ENCODE data around the gene FSIP1.

FSIP1 gene

DNA sequence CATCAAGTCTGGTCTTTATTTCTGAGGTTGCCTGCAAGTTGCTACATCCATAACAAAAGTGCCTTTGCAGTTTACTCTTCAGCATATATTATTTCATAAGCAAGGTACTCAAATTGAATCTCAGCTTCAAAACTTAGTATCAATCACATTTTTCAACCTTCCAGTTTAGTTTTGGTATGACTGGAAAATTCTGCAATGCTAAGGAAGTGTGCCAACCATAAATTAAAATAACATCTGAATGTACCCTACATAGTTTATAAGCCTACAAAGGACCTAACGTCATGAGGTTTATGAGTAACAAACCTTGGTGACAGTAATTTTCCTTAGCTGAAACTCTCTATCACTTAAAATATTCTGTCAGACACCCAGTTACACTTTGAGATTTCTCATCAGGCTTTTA, 138.9 kb downstream of the FSIP1 start:
- no peak for DNase-seq

DNA sequence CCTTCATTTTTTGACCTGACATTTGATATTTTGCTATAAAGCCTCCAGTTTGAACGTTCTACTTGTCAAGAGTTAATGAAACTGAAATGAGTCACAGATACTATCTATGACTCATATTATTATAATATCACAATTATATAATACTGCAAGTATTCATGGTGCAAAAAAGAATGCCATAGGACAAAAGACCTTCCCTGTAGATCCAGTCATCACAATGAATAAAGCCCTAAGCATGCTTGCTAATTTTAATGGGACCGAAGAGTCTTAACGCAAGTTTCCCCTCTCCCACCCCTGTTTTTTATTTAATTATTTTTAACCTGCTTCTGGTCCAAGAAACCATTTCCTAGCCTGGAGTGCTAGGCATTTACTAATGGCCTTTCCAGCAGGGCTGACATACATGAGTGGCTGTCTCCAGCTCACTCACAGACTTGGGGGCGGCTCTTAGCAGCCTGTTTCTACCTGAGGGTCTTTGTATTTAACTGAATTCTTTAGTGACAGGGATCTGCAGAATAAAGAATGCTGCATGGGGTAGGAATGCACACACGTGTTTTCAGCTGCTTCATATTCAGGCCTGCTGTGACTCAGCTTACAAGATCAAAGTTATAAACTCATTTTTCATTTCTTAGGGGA, 140.5 kb downstream of the FSIP1 start:
- DNase-seq = no peak

DNA sequence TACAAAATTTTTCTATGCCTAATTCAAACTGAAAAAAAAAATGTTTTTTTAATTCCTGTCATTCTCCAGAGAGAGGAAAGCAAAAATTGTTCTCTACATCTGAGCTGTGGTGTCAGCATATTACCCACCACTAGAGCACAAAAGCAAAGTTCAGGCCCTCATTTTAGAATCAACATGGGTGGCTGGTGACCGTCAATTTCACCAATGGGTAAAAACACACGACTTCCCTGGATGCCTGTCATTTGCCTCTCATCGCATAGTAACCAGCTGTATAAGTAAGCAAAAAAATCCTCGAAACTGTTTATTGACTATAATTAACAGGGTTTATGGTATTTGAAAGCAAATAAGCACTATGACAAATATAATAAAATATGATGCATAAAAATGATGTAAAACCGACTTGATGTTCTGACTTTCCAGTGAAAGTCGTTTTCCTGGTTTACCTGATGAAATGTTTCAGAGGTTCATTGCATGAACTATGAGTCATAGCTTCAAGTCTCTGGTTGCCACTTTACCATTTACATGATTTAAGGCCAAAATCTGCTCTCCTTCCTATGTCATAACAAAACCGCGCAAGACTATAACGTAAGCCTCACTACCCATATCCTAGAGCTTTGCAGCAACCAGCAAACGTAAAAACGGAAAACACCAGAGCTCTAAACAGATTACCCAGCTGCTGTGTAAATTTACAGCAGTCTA, 141.3 kb downstream of the FSIP1 start:
- no peak for DNase-seq

DNA sequence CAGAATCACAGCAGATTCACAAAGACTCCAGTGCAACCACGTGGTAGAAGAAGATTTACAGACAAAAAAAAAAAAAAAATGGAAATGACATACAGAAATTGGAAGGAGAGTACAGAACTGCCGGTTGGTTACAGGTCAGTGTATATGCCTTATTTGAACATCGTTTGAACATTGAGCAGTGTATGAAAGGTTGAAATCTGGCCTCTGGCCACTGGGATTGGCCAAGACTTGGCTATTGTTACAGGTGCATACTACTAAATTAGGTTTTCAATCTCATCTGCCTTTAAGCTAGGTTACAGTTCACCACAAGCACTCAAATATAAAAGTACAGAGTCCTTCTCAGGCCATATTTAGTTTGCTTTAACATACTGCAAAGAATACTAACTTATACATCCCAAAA, 142.0 kb downstream of the FSIP1 start:
- DNase-seq = no peak

DNA sequence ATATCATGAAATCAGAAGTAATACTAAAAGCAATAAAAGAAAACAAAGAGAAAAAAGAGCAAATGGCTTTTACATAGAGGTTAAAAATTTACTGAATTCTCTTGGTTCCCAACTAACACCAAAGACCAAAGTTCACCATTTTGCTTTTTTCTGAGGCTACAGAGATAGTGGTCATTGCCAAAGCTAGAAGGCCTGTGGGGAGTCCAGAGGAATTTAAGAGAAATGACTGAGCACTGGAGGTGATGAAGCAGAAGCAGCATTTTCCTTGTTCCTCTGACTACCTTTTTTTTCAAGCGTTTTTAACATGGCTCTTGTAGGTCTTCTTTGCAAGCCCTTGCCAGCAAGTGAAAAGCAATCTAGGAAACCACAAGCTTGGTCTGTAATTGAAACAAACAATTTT, 143.6 kb downstream of the FSIP1 start:
- no peak for DNase-seq

DNA sequence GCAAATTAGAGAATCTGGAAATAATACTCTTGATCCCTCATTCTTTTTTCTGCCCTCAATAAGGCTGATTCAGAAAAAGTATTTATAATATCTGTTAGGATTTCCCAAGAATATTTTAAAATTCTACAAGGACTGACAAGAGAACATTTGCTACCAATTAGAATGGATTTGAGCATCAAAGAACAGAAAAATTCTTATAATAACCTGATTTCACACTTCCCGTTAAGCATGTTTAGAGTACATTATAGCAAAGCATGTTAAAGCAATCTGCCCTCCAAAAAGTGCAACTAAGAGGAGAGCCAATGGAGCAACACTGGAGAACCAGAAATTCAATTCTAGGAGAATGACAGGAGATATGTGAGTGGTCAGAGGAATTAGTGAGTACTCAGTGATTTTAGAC, 144.6 kb downstream of the FSIP1 start:
- no peak for DNase-seq

DNA sequence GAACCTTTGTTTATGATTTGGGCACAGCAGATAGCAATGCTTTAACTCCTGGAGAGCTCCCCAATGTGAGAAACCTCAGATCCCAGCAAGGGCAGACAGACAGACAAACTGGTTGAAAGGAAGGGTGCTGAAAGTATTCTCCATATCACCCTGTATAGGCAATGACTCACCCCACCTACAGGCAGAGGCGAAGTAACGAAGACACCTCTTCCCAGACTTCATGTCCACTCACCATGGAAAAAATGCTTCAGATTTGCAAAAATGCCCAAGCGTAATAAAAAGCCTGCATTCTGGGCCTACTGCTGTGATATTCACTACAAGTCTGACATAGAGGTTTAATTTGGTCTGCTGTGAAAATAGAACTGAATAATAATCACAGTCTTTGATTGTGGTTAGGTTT, 151.3 kb downstream of the FSIP1 start:
- DNase-seq = no peak

DNA sequence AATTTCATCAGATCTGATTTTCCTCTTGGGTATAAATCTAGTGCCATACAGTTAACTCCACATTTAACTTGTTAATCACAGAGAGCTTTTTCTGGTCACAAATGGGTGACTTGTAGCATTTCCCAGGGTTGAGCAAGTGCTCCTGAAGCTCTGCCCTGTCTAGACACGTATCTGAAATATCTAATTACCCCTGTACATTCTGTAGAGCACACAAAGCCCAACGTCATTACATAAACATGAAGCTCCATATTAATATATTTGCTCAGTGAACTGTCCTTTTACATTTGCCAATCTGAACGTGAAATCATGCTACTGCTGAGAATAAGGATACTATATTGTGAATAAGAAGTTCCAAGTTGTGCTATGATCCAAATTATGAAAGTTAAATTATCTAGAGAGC, 152.7 kb downstream of the FSIP1 start:
- DNase-seq = no peak

DNA sequence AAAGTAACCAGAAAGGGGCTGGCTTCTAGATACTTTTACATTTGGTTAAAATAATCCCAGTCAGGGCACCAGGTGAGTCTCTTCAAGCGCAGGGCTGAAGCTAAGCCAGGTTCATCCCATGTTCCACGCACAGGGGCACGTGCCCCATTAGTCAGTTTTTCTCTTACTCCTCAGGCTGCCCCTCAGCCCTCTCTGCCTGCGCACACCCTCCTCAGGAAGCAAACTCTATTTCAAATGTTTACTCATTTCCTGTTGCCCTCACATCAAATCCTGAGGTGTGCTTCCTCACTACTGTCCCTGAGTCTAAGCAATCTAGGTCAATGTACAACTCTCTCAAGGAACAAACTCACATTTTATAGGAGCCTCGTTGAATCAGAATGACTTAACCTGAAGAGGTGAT, 153.3 kb downstream of the FSIP1 start:
- DNase-seq = no peak

DNA sequence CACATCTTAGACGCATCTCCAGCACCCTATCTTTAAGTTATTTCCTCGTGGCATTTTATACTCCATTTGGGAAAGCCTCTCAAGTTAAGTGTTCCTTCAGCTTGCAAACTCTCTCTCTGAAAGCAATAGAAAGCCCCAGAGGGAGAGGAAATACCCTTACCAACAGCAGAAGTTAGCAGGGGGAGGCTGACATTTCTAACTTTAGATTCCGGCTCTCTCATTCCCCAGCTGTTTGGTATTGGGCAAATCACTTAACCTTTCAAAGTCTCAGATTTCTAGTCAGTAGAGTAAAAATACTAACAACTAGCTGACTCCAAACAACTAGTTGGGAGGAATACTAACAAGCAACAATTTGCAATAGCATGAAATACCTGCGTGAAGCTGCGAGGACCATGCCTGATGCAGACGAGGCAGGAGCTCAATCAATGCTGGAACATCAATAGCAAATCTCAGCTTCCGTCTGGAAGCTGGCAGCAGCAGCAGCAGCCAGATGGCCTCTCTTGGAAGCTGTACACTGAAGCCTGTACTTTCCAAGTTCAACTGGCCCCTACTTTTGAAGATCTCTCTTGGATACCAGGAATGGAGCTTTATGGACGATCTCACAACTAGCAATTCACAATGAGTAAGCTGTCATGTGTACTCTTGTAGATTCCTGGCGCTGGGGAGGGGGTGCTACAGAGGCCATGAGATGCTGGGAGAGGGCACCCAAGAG, 153.9 kb downstream of the FSIP1 start:
- no peak for DNase-seq

DNA sequence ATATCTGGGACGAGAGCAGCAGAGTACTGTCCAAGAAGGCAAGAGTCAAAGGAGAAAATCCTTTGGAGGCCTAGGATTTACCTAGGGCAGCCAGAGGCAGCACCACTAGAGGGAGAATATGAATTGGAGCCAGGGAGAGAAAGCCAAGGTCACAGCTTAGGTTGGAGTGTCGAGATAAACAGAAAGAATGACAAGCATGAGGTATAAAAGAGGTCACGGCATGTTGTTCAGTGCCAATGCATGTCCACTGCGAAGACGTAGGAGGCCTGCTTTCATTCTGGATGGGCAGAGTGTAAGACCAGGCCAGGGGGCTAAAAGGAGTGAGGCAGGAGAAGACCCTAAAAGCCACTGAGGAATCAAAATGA, 154.5 kb downstream of the FSIP1 start:
- no peak for DNase-seq

DNA sequence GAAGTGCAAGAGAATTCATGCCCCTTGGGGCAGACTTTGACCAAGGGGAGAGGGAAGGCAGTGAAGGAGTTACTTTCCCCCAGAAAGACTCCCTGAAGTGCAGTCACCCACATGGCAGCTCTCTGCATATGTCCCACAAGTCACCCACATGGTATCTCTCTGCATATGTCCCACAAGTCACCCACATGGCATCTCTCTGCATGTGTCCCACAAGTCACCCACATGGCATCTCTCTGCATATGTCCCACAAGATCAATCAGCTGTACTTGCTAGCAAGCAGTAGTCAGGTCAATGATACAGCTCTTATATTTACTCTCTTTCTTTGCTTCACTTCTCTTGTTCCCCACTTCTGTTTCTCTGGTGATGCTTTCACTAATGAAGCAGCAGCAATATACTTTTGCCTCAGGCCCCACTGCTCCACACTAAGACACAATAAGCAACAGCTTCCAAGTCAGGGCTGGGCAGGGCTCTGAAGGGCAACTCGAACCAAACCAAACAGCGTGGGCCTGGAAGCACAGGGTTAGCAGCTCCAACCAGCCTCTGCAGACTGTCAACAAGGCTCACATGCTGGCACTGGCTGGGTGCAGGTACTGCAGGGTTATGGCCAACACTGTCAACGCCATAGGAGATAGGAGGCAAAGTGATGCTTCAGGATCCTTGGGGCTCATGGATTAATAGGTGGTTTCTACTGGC, 155.0 kb downstream of the FSIP1 start:
- DNase-seq = no peak

DNA sequence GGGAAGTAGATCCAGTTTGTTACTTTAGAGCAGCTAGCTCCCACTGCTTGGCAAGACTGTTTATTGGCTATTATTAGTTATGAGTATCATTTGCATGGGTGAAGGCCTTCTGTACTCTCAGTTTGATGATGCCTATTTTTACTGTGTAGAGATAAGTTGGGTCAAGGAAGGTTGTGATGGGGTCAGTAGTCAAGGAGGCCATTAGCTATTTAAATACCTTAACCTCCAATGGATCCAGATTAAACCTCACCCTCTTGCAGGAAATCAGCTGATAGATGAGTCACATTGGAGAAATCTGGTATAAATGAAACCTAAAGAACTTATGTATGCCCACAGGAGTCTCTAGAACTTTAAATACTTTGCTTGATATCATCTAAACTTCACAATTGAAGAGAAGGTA, 156.8 kb downstream of the FSIP1 start:
- DNase-seq = no peak

DNA sequence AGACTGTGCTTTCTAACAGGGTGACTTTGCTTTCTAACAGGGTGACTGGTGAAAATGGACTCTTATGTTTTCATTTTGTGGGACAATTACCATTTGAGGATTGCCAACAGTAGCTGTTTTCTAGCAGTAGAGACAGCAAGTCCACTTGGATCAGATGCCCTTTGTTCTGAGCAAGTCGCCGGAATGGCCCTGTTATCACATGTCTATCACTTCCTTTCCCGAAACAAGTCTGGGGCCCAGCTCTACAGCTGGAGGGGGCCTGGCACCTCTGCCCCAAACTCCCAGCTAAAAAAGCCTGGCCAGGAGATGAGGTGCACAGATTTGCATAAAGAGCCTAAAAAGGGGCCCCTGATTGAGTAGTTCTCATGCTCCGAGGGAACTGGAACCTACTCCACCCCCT, 157.2 kb downstream of the FSIP1 start:
- DNase-seq = no peak

DNA sequence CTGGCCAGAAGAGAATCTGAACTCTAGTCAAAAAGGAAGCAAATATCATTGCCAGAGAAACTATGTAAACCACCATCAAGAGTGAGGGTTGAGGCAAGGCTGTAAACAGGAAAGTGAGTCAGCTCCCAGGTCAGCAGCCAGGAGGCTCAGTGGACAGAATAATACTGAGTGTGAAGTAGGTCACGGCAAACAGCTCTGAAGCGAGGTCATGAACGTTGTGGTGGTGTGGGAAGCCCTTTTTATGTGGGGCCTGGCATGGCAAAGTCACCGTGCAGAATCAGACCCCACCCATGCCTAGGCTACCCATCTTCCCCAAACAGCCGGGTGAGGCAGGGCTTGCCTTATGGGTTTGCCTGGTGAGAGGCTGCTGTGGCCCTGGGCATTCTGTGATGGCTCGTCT, 157.8 kb downstream of the FSIP1 start:
- peak in 1 of 2 donors; percentile 1 for DNase-seq

DNA sequence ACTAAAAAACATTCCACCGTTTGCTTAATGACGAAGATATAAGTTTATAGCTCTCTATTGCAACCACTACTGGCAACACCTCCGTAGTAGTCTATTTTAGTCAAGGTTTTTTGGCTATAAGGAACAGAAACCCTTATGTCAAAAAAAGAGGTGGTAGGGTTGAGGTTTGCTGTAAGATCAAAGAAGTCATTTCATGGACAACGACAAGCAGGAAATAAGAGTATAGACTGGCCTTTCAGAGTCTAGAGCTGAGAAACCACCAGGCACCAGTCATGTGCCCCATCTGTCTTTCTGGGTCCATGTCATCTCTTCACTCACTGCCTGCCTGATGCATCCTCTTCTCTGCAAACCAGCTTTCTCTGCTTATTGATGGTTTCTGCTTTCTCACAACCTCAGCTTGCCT, 159.1 kb downstream of the FSIP1 start:
- no peak for DNase-seq

DNA sequence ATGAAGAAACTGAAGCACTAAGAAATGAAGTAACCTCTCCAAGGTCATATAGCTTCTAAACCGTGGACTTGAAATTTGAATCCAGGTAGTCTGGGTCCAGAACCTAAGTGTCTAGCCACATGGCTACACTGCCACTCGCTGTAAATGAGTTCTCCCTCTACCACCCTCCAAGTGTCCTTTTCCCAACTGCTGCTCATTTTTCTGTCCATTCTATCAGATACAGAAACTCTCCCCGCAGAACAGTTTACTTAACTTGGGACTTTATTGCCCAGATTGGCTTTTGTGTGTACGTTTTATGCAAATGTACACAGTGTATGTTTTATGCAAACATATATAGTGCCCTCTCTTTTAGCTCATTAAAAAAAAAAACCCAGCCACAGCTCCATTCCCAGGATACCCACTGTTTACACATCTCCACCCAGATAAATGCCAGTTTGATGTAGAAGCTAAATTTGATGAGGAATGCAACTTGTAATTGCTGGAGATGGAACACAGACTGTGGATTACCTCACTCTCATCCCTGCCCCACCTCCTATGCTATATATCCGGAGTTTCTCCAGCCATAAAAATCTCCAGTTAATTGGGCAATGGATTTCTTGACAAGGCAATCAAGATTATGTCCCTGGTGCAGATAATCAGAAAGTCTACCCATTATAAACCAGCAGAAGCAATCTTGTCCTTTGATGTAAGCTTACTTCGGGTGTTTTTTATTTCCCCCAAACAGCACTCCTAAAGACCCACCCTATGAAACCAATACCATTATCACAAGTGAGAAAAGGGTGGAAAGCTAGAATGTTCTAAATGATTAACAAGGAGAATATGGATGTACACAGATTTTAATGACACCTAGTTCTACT, 159.8 kb downstream of the FSIP1 start:
- no peak for DNase-seq

DNA sequence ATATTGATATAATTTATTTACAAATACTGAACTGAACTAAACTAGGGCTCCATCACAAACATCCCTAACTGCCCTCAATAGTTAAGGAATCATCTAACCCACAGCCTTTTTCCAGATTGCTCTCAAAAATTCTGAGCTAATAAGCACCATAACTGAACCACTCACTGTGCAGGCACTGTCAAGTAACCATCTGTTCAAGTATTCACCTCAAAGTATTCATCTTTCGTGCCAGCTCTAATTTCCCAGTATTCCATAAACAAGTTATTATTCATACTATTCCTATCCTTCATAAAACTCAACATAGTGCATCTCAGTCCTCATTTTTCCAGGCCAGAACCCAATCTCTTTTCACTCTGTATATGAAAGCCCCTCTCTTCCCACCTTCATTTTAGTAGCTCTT, 160.7 kb downstream of the FSIP1 start:
- no peak for DNase-seq

DNA sequence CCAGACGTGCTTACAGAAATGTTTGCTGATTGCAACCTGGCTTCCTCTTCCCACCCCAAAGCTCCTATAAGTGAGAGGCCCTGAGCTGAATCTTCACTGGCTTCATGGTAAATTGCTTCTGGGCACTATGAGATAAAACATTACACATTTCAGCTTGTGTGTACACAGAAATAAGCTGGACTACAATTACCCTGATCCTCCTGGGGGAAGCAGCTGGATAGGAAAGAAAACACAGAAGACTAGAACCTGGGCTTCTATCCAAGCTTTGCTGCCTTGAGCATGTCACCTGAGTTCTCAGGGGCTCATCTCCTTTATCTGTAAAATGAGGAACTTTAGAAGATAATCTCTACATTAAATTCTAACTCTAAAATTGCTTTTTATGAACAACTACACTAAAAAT, 161.4 kb downstream of the FSIP1 start:
- DNase-seq = no peak

DNA sequence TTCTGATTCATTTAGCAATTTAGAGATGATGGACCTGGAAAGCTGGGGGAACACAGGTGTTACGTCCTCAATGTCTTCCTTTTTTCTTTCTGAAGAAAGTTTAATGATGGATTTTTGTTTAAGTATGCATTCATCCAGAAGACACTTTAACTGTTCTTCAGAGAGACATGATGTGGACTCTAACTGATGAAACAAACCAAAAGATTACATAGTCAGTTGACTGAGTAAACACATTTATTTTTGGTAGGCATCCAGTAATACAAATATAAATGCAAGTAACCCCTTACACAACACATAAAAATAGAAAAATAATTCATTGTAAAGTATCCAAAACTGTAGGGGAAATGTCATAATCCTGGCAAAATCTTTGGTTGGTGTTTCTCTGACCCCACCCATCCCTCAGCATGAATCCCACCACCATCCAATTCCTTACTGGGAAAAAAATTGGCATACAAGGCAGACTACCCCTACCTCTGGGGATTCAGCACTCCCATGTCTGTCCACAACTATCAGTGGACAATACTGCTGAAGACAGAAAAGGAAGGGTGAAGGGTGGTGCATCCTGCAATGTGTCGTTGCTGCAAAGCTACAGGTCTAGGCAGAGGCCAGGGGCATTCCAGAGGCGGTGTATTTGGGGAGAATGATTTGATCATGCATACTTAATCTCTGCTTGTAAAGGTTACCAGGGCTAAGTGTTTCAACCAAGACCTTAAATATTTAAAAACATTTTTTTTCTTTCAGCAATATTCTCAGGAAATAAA, 164.4 kb downstream of the FSIP1 start:
- DNase-seq = no peak

DNA sequence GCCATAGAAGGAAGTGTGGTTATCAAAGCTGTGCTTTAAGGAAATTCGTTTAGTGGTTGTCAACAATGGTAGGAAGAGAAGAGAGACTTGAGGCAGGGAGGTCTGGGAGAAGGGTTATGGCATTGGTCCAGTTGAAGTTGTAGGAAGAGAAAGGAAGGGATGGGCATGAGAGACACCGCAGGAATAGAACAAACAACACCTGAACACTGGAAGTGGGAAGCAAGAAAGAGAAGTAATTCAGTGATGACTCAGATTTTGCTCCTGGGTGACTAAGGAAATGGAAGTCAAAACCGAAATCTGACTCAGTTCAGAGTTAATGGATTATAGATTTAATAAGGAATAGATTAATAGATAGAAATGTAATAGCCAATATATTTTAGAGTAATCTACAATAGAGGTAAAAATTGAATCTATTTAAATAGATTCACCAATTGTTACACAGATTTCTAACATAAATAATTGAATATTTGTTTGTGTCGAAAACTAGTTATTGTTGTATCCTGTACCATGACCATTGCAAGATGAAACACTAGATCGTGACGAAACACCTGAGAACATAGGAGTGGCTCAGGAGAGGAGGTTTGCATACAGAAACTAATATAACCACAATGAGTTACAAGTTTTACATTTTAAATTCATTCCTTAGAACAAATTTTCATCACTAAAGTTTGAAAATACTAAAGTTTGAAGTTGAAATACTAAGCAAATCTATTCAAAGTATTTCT, 165.7 kb downstream of the FSIP1 start:
- DNase-seq = no peak
